ENCODE data around the gene PAFAH1B1. TPM values are rescaled to one million over a fixed set of nuclear protein-coding genes. Genes with fewer than 3 reads are reported as not detected.
"Not testable (repeated sequence)": the region's sequence is repeated elsewhere in the genome, so short reads cannot be mapped to it uniquely, and the experiment has no call there.

PAFAH1B1 gene
- total RNA-seq, 5 donors from 2014 or later (not counting 1 experiment from before 2014, with no cell fraction given) = 113 to 133 (median 122) TPM

GRCh38 chr17:2566056-2566455 is 27.4 kb upstream of the PAFAH1B1 start:
- DNase-seq (no peak), ATAC-seq (replicated peaks in 1 of 4) (no peak)
- no peak overlapping the region for H3K4me3 ChIP-seq (ENCODE audit: control insufficient read depth in 1 of 2, extremely low read depth in 1 of 2, low read length in 1 of 2)
- peaks cover 0 to 12% of the 10 kb centered on the region in 2 experiments for H3K27me3 ChIP-seq (replicated peaks in 1 of 2; ENCODE audit: control insufficient read depth in 2 of 2, extremely low read depth in 1 of 2, insufficient read depth in 2 of 2, low read length in 1 of 2)
- no peaks in the 10 kb centered on the region for H3K36me3 Mint-ChIP-seq
- H3K27ac ChIP-seq (ENCODE audit: low read length) = no peak overlapping the region
- no peaks in the 10 kb centered on the region for H3K36me3 ChIP-seq (ENCODE audit: control insufficient read depth in 2 of 2, extremely low read depth in 1 of 2, insufficient read depth in 1 of 2, low read length in 1 of 2)
- CTCF ChIA-PET = interaction anchor here in 1 of 2 donors (0.7 kb wide), 1 partner anchor 184 kb away, joined by 3 read pairs; no protein-coding TSS in a partner anchor
- H3K27ac Mint-ChIP-seq = no peak overlapping the region
- no peak overlapping the region for H3K4me3 Mint-ChIP-seq
- POLR2A ChIA-PET = interaction anchor here in 1 of 2 donors (0.6 kb wide), 1 partner anchor 561 kb away, joined by 3 read pairs; no protein-coding TSS in a partner anchor
- H3K4me1 ChIP-seq (ENCODE audit: control insufficient read depth in 1 of 2, extremely low read depth in 1 of 2, insufficient read depth in 2 of 2, low read length in 2 of 2) = peaks cover 3 to 7% of the 10 kb centered on the region in 2 experiments
- H3K27me3 Mint-ChIP-seq = peaks cover 0 to 3% of the 10 kb centered on the region in 2 donors
- H3K9me3 Mint-ChIP-seq = no peaks in the 10 kb centered on the region
- WGBS (ENCODE audit: insufficient coverage) = 38% methylated on average over 1 of the region's 3 CpGs
- H3K9me3 ChIP-seq = no peaks in the 10 kb centered on the region
- peaks cover 9 to 19% (median 12%) of the 10 kb centered on the region in 3 donors for H3K4me1 Mint-ChIP-seq

- Mint-ChIP-seq H3K4me1 (peaks cover 0 to 5% (median 1%) of the 10 kb centered on the region in 3 donors), H3K36me3 (no peaks in the 10 kb centered on the region), H3K9me3 (no peaks in the 10 kb centered on the region), H3K4me3 (no peak overlapping the region), H3K27ac (peak overlapping the region in 1 of 2 donors; percentile 39), H3K27me3 (peaks cover 0 to 5% of the 10 kb centered on the region in 2 donors)
- Histone ChIP-seq H3K27me3 (replicated peaks in 1 of 2; ENCODE audit: control insufficient read depth in 2 of 2, extremely low read depth in 1 of 2, insufficient read depth in 2 of 2, low read length in 1 of 2) (no peaks in the 10 kb centered on the region), H3K27ac (ENCODE audit: low read length) (no peak overlapping the region), H3K9me3 (no peaks in the 10 kb centered on the region), H3K4me3 (ENCODE audit: control insufficient read depth in 1 of 2, extremely low read depth in 1 of 2, low read length in 1 of 2) (no peak overlapping the region), H3K4me1 (ENCODE audit: control insufficient read depth in 1 of 2, extremely low read depth in 1 of 2, insufficient read depth in 2 of 2, low read length in 2 of 2) (no peaks in the 10 kb centered on the region), H3K36me3 (ENCODE audit: control insufficient read depth in 2 of 2, extremely low read depth in 1 of 2, insufficient read depth in 1 of 2, low read length in 1 of 2) (no peaks in the 10 kb centered on the region)
- ATAC-seq (replicated peaks in 1 of 4) (no peak), DNase-seq (no peak)
- ChIA-PET CTCF (interaction anchor here in 1 of 2 donors (0.5 kb wide), 1 partner anchor 104 kb away, joined by 3 read pairs; no protein-coding TSS in a partner anchor), POLR2A (interaction anchor here in 1 of 2 donors (0.6 kb wide), 1 partner anchor 10 kb away, joined by 3 read pairs; no protein-coding TSS in a partner anchor)
- WGBS (ENCODE audit: insufficient coverage) = 100% methylated on average over 1 of the region's 4 CpGs
Measured at GRCh38 chr17:2571523-2572303, 21.7 kb upstream of the PAFAH1B1 start.

GRCh38 chr17:2572304-2572609 is 21.2 kb upstream of the PAFAH1B1 start:
- WGBS (ENCODE audit: insufficient coverage) = 82% methylated on average over 4 of the region's 7 CpGs
- ATAC-seq (replicated peaks in 1 of 4); DNase-seq; H3K4me3 ChIP-seq (ENCODE audit: control insufficient read depth in 1 of 2, extremely low read depth in 1 of 2, low read length in 1 of 2); H3K9me3 ChIP-seq; H3K27me3 ChIP-seq (replicated peaks in 1 of 2; ENCODE audit: control insufficient read depth in 2 of 2, extremely low read depth in 1 of 2, insufficient read depth in 2 of 2, low read length in 1 of 2); H3K27me3 Mint-ChIP-seq; H3K36me3 ChIP-seq (ENCODE audit: control insufficient read depth in 2 of 2, extremely low read depth in 1 of 2, insufficient read depth in 1 of 2, low read length in 1 of 2); H3K4me1 Mint-ChIP-seq; H3K4me3 Mint-ChIP-seq; H3K9me3 Mint-ChIP-seq; H3K27ac ChIP-seq (ENCODE audit: low read length); H3K36me3 Mint-ChIP-seq; H3K4me1 ChIP-seq (ENCODE audit: control insufficient read depth in 1 of 2, extremely low read depth in 1 of 2, insufficient read depth in 2 of 2, low read length in 2 of 2): not testable (repeated sequence)
- peak overlapping the region in 1 of 2 donors; percentile 39 for H3K27ac Mint-ChIP-seq
- CTCF ChIA-PET = interaction anchor here in 1 of 2 donors (0.5 kb wide), 1 partner anchor 103 kb away, joined by 3 read pairs; no protein-coding TSS in a partner anchor
- POLR2A ChIA-PET = interaction anchor here in 1 of 2 donors (0.6 kb wide), 1 partner anchor 25 kb away, joined by 4 read pairs; no protein-coding TSS in a partner anchor

GRCh38 chr17:2580151-2580550 is 13.3 kb upstream of the PAFAH1B1 start:
- CTCF ChIA-PET = no interaction called here
- Histone ChIP-seq H3K36me3 (ENCODE audit: control insufficient read depth in 2 of 2, extremely low read depth in 1 of 2, insufficient read depth in 1 of 2, low read length in 1 of 2) (no peaks in the 10 kb centered on the region), H3K27me3 (replicated peaks in 1 of 2; ENCODE audit: control insufficient read depth in 2 of 2, extremely low read depth in 1 of 2, insufficient read depth in 2 of 2, low read length in 1 of 2) (peaks cover 0 to 10% of the 10 kb centered on the region in 2 experiments), H3K4me3 (ENCODE audit: control insufficient read depth in 1 of 2, extremely low read depth in 1 of 2, low read length in 1 of 2) (no peak overlapping the region), H3K27ac (ENCODE audit: low read length) (no peak overlapping the region), H3K4me1 (ENCODE audit: control insufficient read depth in 1 of 2, extremely low read depth in 1 of 2, insufficient read depth in 2 of 2, low read length in 2 of 2) (no peaks in the 10 kb centered on the region), H3K9me3 (no peaks in the 10 kb centered on the region)
- DNase-seq (no peak), ATAC-seq (replicated peaks in 1 of 4) (no peak)
- Mint-ChIP-seq H3K36me3 (no peaks in the 10 kb centered on the region), H3K27ac (no peak overlapping the region), H3K4me1 (no peaks in the 10 kb centered on the region), H3K27me3 (peaks cover 0 to 14% of the 10 kb centered on the region in 2 donors), H3K4me3 (no peak overlapping the region), H3K9me3 (no peaks in the 10 kb centered on the region)
- WGBS (ENCODE audit: insufficient coverage) = 100% methylated on average over 1 of the region's 4 CpGs
- POLR2A ChIA-PET = interaction anchor here in 1 of 2 donors (0.6 to 0.9 kb wide), 2 partner anchors 12 to 13 kb away, joined by 9 to 12 read pairs; partner anchors contain the start of gene PAFAH1B1

- H3K4me3 Mint-ChIP-seq = no peak overlapping the region
- Histone ChIP-seq H3K27ac (ENCODE audit: low read length) (no peak overlapping the region), H3K4me3 (ENCODE audit: control insufficient read depth in 1 of 2, extremely low read depth in 1 of 2, low read length in 1 of 2) (no peak overlapping the region), H3K36me3 (ENCODE audit: control insufficient read depth in 2 of 2, extremely low read depth in 1 of 2, insufficient read depth in 1 of 2, low read length in 1 of 2) (no peaks in the 10 kb centered on the region), H3K27me3 (replicated peaks in 1 of 2; ENCODE audit: control insufficient read depth in 2 of 2, extremely low read depth in 1 of 2, insufficient read depth in 2 of 2, low read length in 1 of 2) (peaks cover 0 to 10% of the 10 kb centered on the region in 2 experiments), H3K9me3 (no peaks in the 10 kb centered on the region), H3K4me1 (ENCODE audit: control insufficient read depth in 1 of 2, extremely low read depth in 1 of 2, insufficient read depth in 2 of 2, low read length in 2 of 2) (no peaks in the 10 kb centered on the region)
- H3K9me3 Mint-ChIP-seq = no peaks in the 10 kb centered on the region
- WGBS (ENCODE audit: insufficient coverage) = 92% methylated on average over 2 of the region's 5 CpGs
- no peak for DNase-seq
- H3K36me3 Mint-ChIP-seq = no peaks in the 10 kb centered on the region
- H3K4me1 Mint-ChIP-seq = no peaks in the 10 kb centered on the region
- ChIA-PET POLR2A (interaction anchor here in 1 of 2 donors (0.6 to 0.9 kb wide), 2 partner anchors 13 kb away, joined by 9 to 12 read pairs; partner anchors contain the start of gene PAFAH1B1), CTCF (no interaction called here)
- peaks cover 0 to 14% of the 10 kb centered on the region in 2 donors for H3K27me3 Mint-ChIP-seq
- no peak overlapping the region for H3K27ac Mint-ChIP-seq
- no peak for ATAC-seq (replicated peaks in 1 of 4)
Measured at GRCh38 chr17:2580661-2581060, 12.8 kb upstream of the PAFAH1B1 start.

GRCh38 chr17:2582493-2582892 is 11.0 kb upstream of the PAFAH1B1 start:
- Histone ChIP-seq H3K27ac (ENCODE audit: low read length) (no peak overlapping the region), H3K36me3 (ENCODE audit: control insufficient read depth in 2 of 2, extremely low read depth in 1 of 2, insufficient read depth in 1 of 2, low read length in 1 of 2) (no peaks in the 10 kb centered on the region), H3K4me3 (ENCODE audit: control insufficient read depth in 1 of 2, extremely low read depth in 1 of 2, low read length in 1 of 2) (no peak overlapping the region), H3K9me3 (no peaks in the 10 kb centered on the region), H3K4me1 (ENCODE audit: control insufficient read depth in 1 of 2, extremely low read depth in 1 of 2, insufficient read depth in 2 of 2, low read length in 2 of 2) (no peaks in the 10 kb centered on the region), H3K27me3 (replicated peaks in 1 of 2; ENCODE audit: control insufficient read depth in 2 of 2, extremely low read depth in 1 of 2, insufficient read depth in 2 of 2, low read length in 1 of 2) (peaks cover 0 to 14% of the 10 kb centered on the region in 2 experiments)
- ChIA-PET POLR2A (no interaction called here), CTCF (no interaction called here)
- no peaks in the 10 kb centered on the region for H3K4me1 Mint-ChIP-seq
- no peak overlapping the region for H3K27ac Mint-ChIP-seq
- no peaks in the 10 kb centered on the region for H3K9me3 Mint-ChIP-seq
- no peaks in the 10 kb centered on the region for H3K36me3 Mint-ChIP-seq
- DNase-seq (no peak), ATAC-seq (replicated peaks in 1 of 4) (no peak)
- H3K4me3 Mint-ChIP-seq = no peak overlapping the region
- no CpG with 5 or more reads among the region's 18 CpGs for WGBS (ENCODE audit: insufficient coverage)
- H3K27me3 Mint-ChIP-seq = peaks cover 0 to 9% of the 10 kb centered on the region in 2 donors

Measured in T-cell (primary cell).